Measurements from ENCODE around the gene MLN.

Gene MLN

DNA sequence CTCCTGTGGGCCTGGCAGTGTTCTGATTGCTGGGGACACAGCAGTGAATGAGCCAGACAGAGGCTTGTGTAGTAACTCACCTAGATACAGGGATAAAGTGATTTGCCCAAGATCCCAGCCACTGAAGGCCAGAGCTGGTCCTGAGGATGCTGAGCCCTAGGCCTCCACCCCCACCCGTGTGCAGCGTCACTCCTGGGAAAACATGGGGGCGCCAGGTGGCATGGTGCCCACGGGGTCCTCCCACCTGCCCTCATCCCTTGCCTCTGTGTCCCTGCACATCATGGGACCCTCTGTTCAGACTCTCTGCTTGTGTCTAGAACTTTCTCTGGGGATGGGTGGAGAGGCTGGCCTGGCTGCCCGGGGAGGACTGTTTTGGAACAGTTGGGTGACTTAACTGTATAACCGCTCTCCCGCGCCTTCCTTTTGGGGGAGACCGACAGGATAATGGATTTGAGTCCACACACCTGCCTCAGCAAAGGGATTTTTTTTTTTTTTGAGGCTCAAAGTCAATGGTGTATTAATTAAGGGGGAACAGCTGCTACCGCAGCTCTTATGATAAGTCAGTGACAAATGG lies 34.5 kb downstream of the MLN start:
- H3K36me3 Mint-ChIP-seq (ENCODE audit: low read depth), result peaks cover 11% of the 10 kb centered on the region

DNA sequence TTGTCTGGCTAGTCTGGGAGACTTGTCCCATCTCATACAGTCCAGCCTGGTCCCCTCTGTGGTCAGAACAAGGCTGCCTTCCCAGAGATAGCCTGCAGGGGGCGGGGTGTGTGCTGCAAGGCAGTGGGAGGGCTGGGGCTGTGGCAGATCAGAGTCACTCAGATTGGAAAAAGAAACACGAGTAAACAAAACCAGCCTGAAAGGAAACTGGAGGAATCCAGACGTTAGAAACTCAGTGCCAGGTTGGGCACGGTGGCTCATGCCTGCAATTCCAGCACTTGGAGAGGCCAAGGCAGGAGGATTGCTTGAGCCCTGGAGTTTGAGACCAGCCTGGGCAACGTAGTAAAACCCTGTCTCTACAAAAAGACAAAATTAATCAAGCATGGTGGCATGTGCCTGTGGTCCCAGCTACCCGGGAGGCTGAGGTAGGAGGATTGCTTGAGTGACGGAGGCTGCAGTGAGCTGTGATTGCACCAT lies 35.1 kb downstream of the MLN start:
- H3K27ac Mint-ChIP-seq, result peak overlapping the region; percentile 33 to 80 (median 60)
- peaks cover 65% of the 10 kb centered on the region for H3K4me1 Mint-ChIP-seq
- H3K36me3 Mint-ChIP-seq (ENCODE audit: low read depth), result peaks cover 11% of the 10 kb centered on the region
- H3K4me3 Mint-ChIP-seq, result no peak overlapping the region
- H3K9me3 Mint-ChIP-seq, result no peaks in the 10 kb centered on the region
- peaks cover 21% of the 10 kb centered on the region for H3K27me3 Mint-ChIP-seq (ENCODE audit: low read depth)
- TF ChIP-seq, protein P1, sequence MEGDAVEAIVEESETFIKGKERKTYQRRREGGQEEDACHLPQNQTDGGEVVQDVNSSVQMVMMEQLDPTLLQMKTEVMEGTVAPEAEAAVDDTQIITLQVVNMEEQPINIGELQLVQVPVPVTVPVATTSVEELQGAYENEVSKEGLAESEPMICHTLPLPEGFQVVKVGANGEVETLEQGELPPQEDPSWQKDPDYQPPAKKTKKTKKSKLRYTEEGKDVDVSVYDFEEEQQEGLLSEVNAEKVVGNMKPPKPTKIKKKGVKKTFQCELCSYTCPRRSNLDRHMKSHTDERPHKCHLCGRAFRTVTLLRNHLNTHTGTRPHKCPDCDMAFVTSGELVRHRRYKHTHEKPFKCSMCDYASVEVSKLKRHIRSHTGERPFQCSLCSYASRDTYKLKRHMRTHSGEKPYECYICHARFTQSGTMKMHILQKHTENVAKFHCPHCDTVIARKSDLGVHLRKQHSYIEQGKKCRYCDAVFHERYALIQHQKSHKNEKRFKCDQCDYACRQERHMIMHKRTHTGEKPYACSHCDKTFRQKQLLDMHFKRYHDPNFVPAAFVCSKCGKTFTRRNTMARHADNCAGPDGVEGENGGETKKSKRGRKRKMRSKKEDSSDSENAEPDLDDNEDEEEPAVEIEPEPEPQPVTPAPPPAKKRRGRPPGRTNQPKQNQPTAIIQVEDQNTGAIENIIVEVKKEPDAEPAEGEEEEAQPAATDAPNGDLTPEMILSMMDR (IDR thresholded peaks at IDR 0.05; ENCODE audit: unreplicated experiment in 3 of 3), result peak; percentile 61 to 77 (median 65)

More for the DNA sequence above, 34.5 kb downstream of the MLN start:
- Mint-ChIP-seq H3K27me3 (ENCODE audit: low read depth) (peaks cover 21% of the 10 kb centered on the region), H3K27ac (peak overlapping the region in 2 of 3 experiments; percentile 67 to 93), H3K4me1 (peaks cover 60% of the 10 kb centered on the region), H3K4me3 (no peak overlapping the region), H3K9me3 (no peaks in the 10 kb centered on the region)
- TF ChIP-seq, protein P1 (IDR thresholded peaks at IDR 0.05; ENCODE audit: unreplicated experiment in 3 of 3), result no peak

GRCh38 chr6:33766921-33767907 lies 36.6 kb downstream of the MLN start:
- TF ChIP-seq, protein P1 (IDR thresholded peaks at IDR 0.05; ENCODE audit: unreplicated experiment in 3 of 3), result no peak
- H3K36me3 Mint-ChIP-seq (ENCODE audit: low read depth), result no peaks in the 10 kb centered on the region

GRCh38 chr6:33765368-33765767 lies 38.4 kb downstream of the MLN start:
- TF ChIP-seq, protein P1 (IDR thresholded peaks at IDR 0.05; ENCODE audit: unreplicated experiment in 3 of 3), result no peak
- Mint-ChIP-seq H3K36me3 (ENCODE audit: low read depth) (no peaks in the 10 kb centered on the region), H3K4me1 (peaks cover 57% of the 10 kb centered on the region), H3K27me3 (ENCODE audit: low read depth) (peaks cover 19% of the 10 kb centered on the region), H3K4me3 (peak overlapping the region in 1 of 3 experiments; percentile 46), H3K9me3 (no peaks in the 10 kb centered on the region), H3K27ac (peak overlapping the region in 1 of 3 experiments; percentile 25)

More at GRCh38 chr6:33766921-33767907, 36.6 kb downstream of the MLN start:
- no peaks in the 10 kb centered on the region for H3K9me3 Mint-ChIP-seq
- H3K27me3 Mint-ChIP-seq (ENCODE audit: low read depth), result peaks cover 21% of the 10 kb centered on the region
- peaks cover 65% of the 10 kb centered on the region for H3K4me1 Mint-ChIP-seq
- H3K4me3 Mint-ChIP-seq, result no peak overlapping the region
- no peak overlapping the region for H3K27ac Mint-ChIP-seq

GRCh38 chr6:33764036-33764435 lies 39.8 kb downstream of the MLN start:
- Mint-ChIP-seq H3K4me3 (peak overlapping the region in 1 of 3 experiments; percentile 26), H3K27me3 (ENCODE audit: low read depth) (peaks cover 18% of the 10 kb centered on the region), H3K9me3 (no peaks in the 10 kb centered on the region), H3K4me1 (peaks cover 52% of the 10 kb centered on the region), H3K27ac (peak overlapping the region; percentile 5 to 47 (median 36)), H3K36me3 (ENCODE audit: low read depth) (no peaks in the 10 kb centered on the region)
- TF ChIP-seq, protein P1 (IDR thresholded peaks at IDR 0.05; ENCODE audit: unreplicated experiment in 3 of 3), result no peak
